Ovary (tissue), 3 donors: ENCODE data around the gene GRHL3.

ENCODE experiments used
- CTCF ChIP-seq, 3 donors: fragments of 450-650 bp in 2 of 3; fragments of 200-600 bp in 1 of 3; IDR thresholded peaks; one replicate each; pipeline versions ENCODE4 v1.5.1 to v1.8.0; 2016 to 2022; ENCODE audit warnings: antibody characterized with exemption in 3 of 3, mild to moderate bottlenecking in 1 of 3
- EP300 ChIP-seq: sonication (generic); formaldehyde crosslinking; IDR thresholded peaks from one replicate; pipeline ENCODE4 v1.6.1; 2017; ENCODE audit warnings: antibody characterized with exemption
- POLR2A ChIP-seq: fragments of 450-650 bp; IDR thresholded peaks from one replicate; pipeline ENCODE4 v1.6.1; 2017; ENCODE audit warnings: antibody characterized with exemption, mild to moderate bottlenecking, moderate library complexity
- donor health status: DM: no; HTN: no; CAD: no.

DNA sequence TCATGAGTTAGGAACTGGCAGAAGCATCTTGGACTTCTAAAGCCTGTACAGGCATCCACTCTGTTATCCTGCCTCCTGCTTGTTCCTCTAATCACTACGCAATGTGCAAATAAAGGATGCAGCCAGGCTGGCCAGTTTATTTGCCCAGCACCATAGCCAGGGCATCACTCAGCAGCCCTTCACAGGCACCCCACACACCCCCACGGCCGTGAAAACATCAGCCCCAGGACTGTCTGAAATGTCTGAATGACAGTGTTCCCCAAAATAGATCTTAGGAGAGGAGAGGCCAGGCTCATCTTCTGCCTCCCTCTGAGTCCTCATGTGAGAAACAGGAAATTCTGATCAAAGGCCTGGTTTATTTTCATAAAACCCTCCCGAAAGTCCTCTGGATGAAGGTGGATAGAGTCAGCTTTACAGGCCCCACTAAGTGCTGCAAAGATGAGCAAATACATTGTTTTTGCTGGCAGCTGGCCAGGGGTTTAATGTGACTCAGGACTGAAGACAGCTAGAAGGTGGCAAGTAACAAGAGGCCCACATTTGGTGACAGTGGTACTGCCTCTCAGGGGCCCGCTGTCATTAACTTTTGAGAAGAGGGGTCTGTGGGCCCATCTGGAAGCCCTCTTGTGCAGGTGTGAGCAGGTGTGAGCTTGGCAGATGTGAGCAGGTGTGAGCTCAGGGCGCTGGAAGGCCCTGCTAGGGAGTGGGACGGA is 32.9 kb downstream of the GRHL3 start:
- no peak for TF ChIP-seq CTCF (IDR thresholded peaks at IDR 0.05)
- TF ChIP-seq POLR2A = no peak
- no peak for TF ChIP-seq EP300
